Trophoblast cell (in vitro differentiated cells and primary cell): ENCODE data around the gene LGALS3.

ENCODE experiments used
- DNase-seq, 2 donors: peaks; one replicate each; pipeline ENCODE4 v3.0.0-alpha.2; 2016
- H2AFZ ChIP-seq: 2 replicates; pipeline ENCODE4 v1.6.1; 2013; ENCODE audit warnings: low read length, moderate library complexity, mild to moderate bottlenecking; ENCODE audit not compliant: insufficient read depth, poor library complexity
- H2AK5ac ChIP-seq: 2 replicates; pipeline ENCODE4 v1.6.1; 2013; ENCODE audit warnings: mild to moderate bottlenecking, low read length
- H2BK120ac ChIP-seq: 2 replicates; pipeline ENCODE4 v1.6.1; 2013; ENCODE audit warnings: low read length, mild to moderate bottlenecking, moderate library complexity; ENCODE audit not compliant: insufficient read depth, poor library complexity
- H2BK12ac ChIP-seq: 2 replicates; pipeline ENCODE4 v1.6.1; 2013; ENCODE audit warnings: mild to moderate bottlenecking, low read length, moderate library complexity
- H2BK5ac ChIP-seq: 2 replicates; pipeline ENCODE4 v1.6.1; 2013; ENCODE audit warnings: low read length, low read depth, moderate library complexity, mild to moderate bottlenecking; ENCODE audit not compliant: poor library complexity
- H3K14ac ChIP-seq: 2 replicates; pipeline ENCODE4 v1.6.1; 2013; ENCODE audit warnings: mild to moderate bottlenecking, low read length
- H3K18ac ChIP-seq: 2 replicates; pipeline ENCODE4 v1.6.1; 2013; ENCODE audit warnings: mild to moderate bottlenecking, low read length
- H3K23ac ChIP-seq: 2 replicates; pipeline ENCODE4 v1.6.1; 2013; ENCODE audit warnings: low read length
- H3K27ac ChIP-seq: 2 replicates; pipeline ENCODE4 v1.5.1; 2013; ENCODE audit warnings: low read depth, mild to moderate bottlenecking, inconsistent platforms, low read length, moderate library complexity
- H3K27me3 ChIP-seq: 2 replicates; pipeline ENCODE4 v1.6.1; 2013; ENCODE audit warnings: inconsistent platforms, mild to moderate bottlenecking, low read length, moderate library complexity; ENCODE audit not compliant: insufficient read depth
- H3K36me3 ChIP-seq, 2 experiments: 1 replicate in 1 of 2; 2 replicates in 1 of 2; pipeline ENCODE4 v1.6.1; 2013; ENCODE audit warnings: low read length in 2 of 2, mild to moderate bottlenecking in 2 of 2, moderate library complexity in 1 of 2; ENCODE audit not compliant: insufficient read depth in 2 of 2, control insufficient read depth in 1 of 2
- H3K4ac ChIP-seq: 2 replicates; pipeline ENCODE4 v1.6.1; 2013; ENCODE audit warnings: low read depth, mild to moderate bottlenecking, low read length, moderate library complexity
- H3K4me1 ChIP-seq, 2 experiments: 1 replicate in 1 of 2; 2 replicates in 1 of 2; pipeline ENCODE4 v1.6.1; 2013; ENCODE audit warnings: low read length in 2 of 2, mild to moderate bottlenecking in 2 of 2, moderate library complexity in 1 of 2; ENCODE audit not compliant: insufficient read depth in 2 of 2, control insufficient read depth in 1 of 2
- H3K4me2 ChIP-seq: 2 replicates; pipeline ENCODE4 v1.6.1; 2013; ENCODE audit warnings: inconsistent platforms, mild to moderate bottlenecking, low read length, moderate library complexity
- H3K4me3 ChIP-seq: 2 replicates; pipeline ENCODE4 v1.5.1; 2013; ENCODE audit warnings: mild to moderate bottlenecking, low read depth, low read length, inconsistent platforms
- H3K79me1 ChIP-seq: one replicate; pipeline ENCODE4 v1.6.1; 2013; ENCODE audit warnings: low read length
- H3K79me2 ChIP-seq: 2 replicates; pipeline ENCODE4 v1.6.1; 2013; ENCODE audit warnings: low read length, mild to moderate bottlenecking; ENCODE audit not compliant: control insufficient read depth, insufficient read depth, poor library complexity
- H3K9ac ChIP-seq: 2 replicates; pipeline ENCODE4 v1.6.1; 2013; ENCODE audit warnings: mild to moderate bottlenecking, low read length
- H3K9me3 ChIP-seq: 2 replicates; pipeline ENCODE4 v1.6.1; 2013; ENCODE audit warnings: low read depth, mild to moderate bottlenecking, control low read depth, inconsistent platforms, low read length; ENCODE audit not compliant: insufficient read depth
- H4K12ac ChIP-seq: 2 replicates; pipeline ENCODE4 v1.6.1; 2013; ENCODE audit warnings: low read depth, mild to moderate bottlenecking, low read length, moderate library complexity
- H4K8ac ChIP-seq: 2 replicates; pipeline ENCODE4 v1.6.1; 2013; ENCODE audit warnings: low read depth, mild to moderate bottlenecking, low read length, moderate library complexity
- H4K91ac ChIP-seq: one replicate; pipeline ENCODE4 v1.6.1; 2013; ENCODE audit warnings: low read depth, mild to moderate bottlenecking, low read length, moderate library complexity
- WGBS: extraction: QIAGEN DNeasy Blood & Tissue Kit; methylation state at CpG from one replicate; pipeline ENCODE4 v1.1.7; 2013; ENCODE audit warnings: missing lambda C conversion rate; ENCODE audit not compliant: insufficient read length, insufficient coverage; ENCODE audit errors: extremely low coverage; 5-methylcytosine and 5-hydroxymethylcytosine counted together

LGALS3 gene

GRCh38 chr14:55192054-55192621 is 63.1 kb downstream of the LGALS3 start:
- Histone ChIP-seq H4K8ac (peak overlapping the region; percentile 88), H4K12ac (no peak overlapping the region), H3K4me2 (peak overlapping the region; percentile 70), H3K79me1 (peaks cover 5% of the 10 kb centered on the region), H3K4ac (no peak overlapping the region), H2BK12ac (no peak overlapping the region), H2AK5ac (no peak overlapping the region), H3K4me1 (peaks cover 0 to 3% of the 10 kb centered on the region in 2 experiments), H3K36me3 (peaks cover 0 to 2% of the 10 kb centered on the region in 2 experiments), H3K23ac (no peak overlapping the region), H2BK120ac (peak overlapping the region; percentile 68), H3K9me3 (peaks cover 5% of the 10 kb centered on the region), H3K27ac (no peak overlapping the region), H3K18ac (no peak overlapping the region), H3K27me3 (no peaks in the 10 kb centered on the region), H4K91ac (peak overlapping the region; percentile 56), H3K9ac (no peak overlapping the region), H3K14ac (no peak overlapping the region), H3K79me2 (peaks cover 6% of the 10 kb centered on the region), H2AFZ (peak overlapping the region; percentile 83), H3K4me3 (peak overlapping the region; percentile 47), H2BK5ac (no peak overlapping the region)
- WGBS, result no CpG with 5 or more reads among the region's 11 CpGs
- DNase-seq, result no peak

DNA sequence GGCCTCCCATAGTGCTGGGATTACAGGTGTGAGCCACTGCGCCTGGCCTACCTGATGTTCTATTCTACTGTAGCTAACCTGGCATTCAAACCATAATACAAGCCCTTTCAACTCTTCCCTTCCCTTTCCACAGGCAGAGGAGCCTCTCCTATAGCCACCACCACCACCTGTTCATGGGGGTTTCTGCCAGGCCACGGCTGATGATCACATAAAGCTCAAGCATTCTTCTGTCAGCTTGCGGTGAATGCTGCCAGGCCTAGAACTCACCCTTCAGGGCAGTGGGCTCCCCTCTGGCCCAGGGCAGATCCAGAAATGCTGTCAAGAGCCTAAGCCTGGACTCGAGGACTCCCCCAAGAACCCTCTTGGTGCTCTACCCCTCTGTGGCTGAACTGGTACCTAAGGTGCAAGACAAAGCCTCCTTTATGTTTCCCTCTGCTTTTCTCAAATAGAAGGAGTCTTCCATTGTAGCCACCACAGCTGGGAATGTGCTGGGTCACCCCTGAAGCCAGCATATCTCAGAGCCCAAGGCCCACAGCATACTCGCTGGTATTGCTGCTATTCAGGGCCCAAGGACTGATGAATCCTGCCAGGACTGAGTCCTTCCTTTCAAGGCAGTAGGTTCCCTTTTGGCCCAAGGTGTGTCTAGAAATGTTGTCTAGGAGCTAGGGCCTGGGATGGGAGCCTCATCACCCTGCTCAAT is 65.8 kb downstream of the LGALS3 start:
- Histone ChIP-seq H3K18ac (no peak overlapping the region), H3K4ac (no peak overlapping the region), H3K4me2 (no peak overlapping the region), H3K9me3 (peaks cover 5% of the 10 kb centered on the region), H3K4me1 (peaks cover 0 to under 1% of the 10 kb centered on the region in 2 experiments), H3K79me2 (peaks cover 4% of the 10 kb centered on the region), H3K23ac (no peak overlapping the region), H4K8ac (no peak overlapping the region), H3K27ac (no peak overlapping the region), H3K9ac (no peak overlapping the region), H2AK5ac (no peak overlapping the region), H3K4me3 (no peak overlapping the region), H2BK12ac (no peak overlapping the region), H4K12ac (no peak overlapping the region), H2BK120ac (no peak overlapping the region), H4K91ac (no peak overlapping the region), H2BK5ac (no peak overlapping the region), H3K36me3 (no peaks in the 10 kb centered on the region), H3K79me1 (peaks cover 5% of the 10 kb centered on the region), H2AFZ (no peak overlapping the region), H3K14ac (no peak overlapping the region), H3K27me3 (no peaks in the 10 kb centered on the region)
- no peak for DNase-seq
- no CpG with 5 or more reads among the region's 5 CpGs for WGBS
